Measurements from ENCODE around the gene DCAF17. TPM values are rescaled to one million over a fixed set of nuclear protein-coding genes. Genes with fewer than 3 reads are reported as not detected.

The DCAF17 gene
- total RNA-seq, 1 donor from 2014 or later: 53.8 TPM

DNA sequence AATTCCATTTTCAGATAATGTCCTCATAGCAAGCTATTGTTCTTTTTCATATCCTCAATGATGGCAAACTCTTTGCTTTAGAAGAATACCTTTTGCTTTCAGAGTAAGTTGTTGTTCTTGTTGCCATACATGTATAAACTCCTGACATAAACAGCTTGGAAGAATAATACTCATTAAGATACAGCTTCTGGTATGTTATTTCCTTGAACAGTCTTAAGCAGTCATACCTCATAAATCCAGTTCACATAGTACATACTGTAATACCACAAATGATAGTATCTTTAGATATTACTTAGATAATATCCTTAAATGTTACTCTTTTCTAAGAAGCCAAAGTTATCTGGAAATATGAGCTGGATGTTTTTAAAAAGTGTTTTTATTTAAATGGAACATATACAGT lies 23.4 kb upstream of the DCAF17 start:
- Mint-ChIP-seq H3K4me3 (no peak overlapping the region), H3K27me3 (ENCODE audit: insufficient read depth, low read depth) (no peaks in the 10 kb centered on the region), H3K4me1 (peaks cover 12% of the 10 kb centered on the region), H3K36me3 (no peaks in the 10 kb centered on the region), H3K27ac (no peak overlapping the region), H3K9me3 (no peaks in the 10 kb centered on the region)
- no peak overlapping the region for H2AFZ ChIP-seq (replicated peaks)
- peaks cover 42% of the 10 kb centered on the region for H3K79me2 ChIP-seq (ENCODE audit: low read depth)
- no peak overlapping the region for H3K4me3 ChIP-seq
- H3K9me3 ChIP-seq (ENCODE audit: low read depth): no peaks in the 10 kb centered on the region
- no peak for TF ChIP-seq EZH2phosphoT487 (IDR thresholded peaks at IDR 0.05)
- no peak for TF ChIP-seq EZH2 (IDR thresholded peaks at IDR 0.05)
- TF ChIP-seq, protein P1, sequence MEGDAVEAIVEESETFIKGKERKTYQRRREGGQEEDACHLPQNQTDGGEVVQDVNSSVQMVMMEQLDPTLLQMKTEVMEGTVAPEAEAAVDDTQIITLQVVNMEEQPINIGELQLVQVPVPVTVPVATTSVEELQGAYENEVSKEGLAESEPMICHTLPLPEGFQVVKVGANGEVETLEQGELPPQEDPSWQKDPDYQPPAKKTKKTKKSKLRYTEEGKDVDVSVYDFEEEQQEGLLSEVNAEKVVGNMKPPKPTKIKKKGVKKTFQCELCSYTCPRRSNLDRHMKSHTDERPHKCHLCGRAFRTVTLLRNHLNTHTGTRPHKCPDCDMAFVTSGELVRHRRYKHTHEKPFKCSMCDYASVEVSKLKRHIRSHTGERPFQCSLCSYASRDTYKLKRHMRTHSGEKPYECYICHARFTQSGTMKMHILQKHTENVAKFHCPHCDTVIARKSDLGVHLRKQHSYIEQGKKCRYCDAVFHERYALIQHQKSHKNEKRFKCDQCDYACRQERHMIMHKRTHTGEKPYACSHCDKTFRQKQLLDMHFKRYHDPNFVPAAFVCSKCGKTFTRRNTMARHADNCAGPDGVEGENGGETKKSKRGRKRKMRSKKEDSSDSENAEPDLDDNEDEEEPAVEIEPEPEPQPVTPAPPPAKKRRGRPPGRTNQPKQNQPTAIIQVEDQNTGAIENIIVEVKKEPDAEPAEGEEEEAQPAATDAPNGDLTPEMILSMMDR (IDR thresholded peaks at IDR 0.05): no peak
- H4K20me1 ChIP-seq (ENCODE audit: low read depth): no peaks in the 10 kb centered on the region
- H3K27ac ChIP-seq: no peak overlapping the region
- no peak for DNase-seq (ENCODE audit: low spot score)
- H3K4me2 ChIP-seq: no peak overlapping the region
- H3K4me1 ChIP-seq: peaks cover 18% of the 10 kb centered on the region
- no peak overlapping the region for H3K9ac ChIP-seq
- H3F3A ChIP-seq (ENCODE audit: low read depth): peaks cover 15% of the 10 kb centered on the region
- H3K36me3 ChIP-seq: no peaks in the 10 kb centered on the region
- no peaks in the 10 kb centered on the region for H3K27me3 ChIP-seq

DNA sequence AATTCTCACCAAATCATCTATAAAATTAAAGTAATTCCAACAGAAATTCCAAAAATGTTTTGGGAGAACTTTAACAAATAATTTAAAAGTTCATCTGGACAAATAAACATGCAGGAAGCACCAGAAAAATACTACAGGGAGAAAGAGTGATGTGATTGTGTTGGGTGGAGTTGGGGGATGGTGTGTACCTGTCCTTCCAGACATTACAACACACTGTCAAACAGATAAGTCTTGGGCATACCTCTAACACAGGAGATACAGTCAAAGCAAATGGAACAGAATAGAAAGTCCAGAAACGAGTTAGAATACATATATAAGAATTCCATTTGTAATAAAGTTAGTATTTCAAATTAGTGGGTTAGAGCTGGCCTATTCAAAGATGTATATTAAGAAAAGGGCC lies 22.8 kb upstream of the DCAF17 start:
- H3K9ac ChIP-seq: no peak overlapping the region
- H3K4me1 ChIP-seq: peaks cover 18% of the 10 kb centered on the region
- H3K36me3 ChIP-seq: no peaks in the 10 kb centered on the region
- H3K27me3 ChIP-seq: no peaks in the 10 kb centered on the region
- DNase-seq (ENCODE audit: low spot score): no peak
- Mint-ChIP-seq H3K27me3 (ENCODE audit: insufficient read depth, low read depth) (no peaks in the 10 kb centered on the region), H3K9me3 (no peaks in the 10 kb centered on the region), H3K4me1 (peaks cover 17% of the 10 kb centered on the region), H3K4me3 (no peak overlapping the region), H3K36me3 (no peaks in the 10 kb centered on the region), H3K27ac (no peak overlapping the region)
- no peak overlapping the region for H3K27ac ChIP-seq
- H4K20me1 ChIP-seq (ENCODE audit: low read depth): no peaks in the 10 kb centered on the region
- TF ChIP-seq EZH2phosphoT487 (IDR thresholded peaks at IDR 0.05) (no peak), EZH2 (IDR thresholded peaks at IDR 0.05) (no peak)
- TF ChIP-seq, protein P1 (IDR thresholded peaks at IDR 0.05): no peak
- H3K9me3 ChIP-seq (ENCODE audit: low read depth): no peaks in the 10 kb centered on the region
- H2AFZ ChIP-seq (replicated peaks): no peak overlapping the region
- H3F3A ChIP-seq (ENCODE audit: low read depth): peaks cover 17% of the 10 kb centered on the region
- H3K4me2 ChIP-seq: no peak overlapping the region
- no peak overlapping the region for H3K4me3 ChIP-seq
- peaks cover 42% of the 10 kb centered on the region for H3K79me2 ChIP-seq (ENCODE audit: low read depth)

DNA sequence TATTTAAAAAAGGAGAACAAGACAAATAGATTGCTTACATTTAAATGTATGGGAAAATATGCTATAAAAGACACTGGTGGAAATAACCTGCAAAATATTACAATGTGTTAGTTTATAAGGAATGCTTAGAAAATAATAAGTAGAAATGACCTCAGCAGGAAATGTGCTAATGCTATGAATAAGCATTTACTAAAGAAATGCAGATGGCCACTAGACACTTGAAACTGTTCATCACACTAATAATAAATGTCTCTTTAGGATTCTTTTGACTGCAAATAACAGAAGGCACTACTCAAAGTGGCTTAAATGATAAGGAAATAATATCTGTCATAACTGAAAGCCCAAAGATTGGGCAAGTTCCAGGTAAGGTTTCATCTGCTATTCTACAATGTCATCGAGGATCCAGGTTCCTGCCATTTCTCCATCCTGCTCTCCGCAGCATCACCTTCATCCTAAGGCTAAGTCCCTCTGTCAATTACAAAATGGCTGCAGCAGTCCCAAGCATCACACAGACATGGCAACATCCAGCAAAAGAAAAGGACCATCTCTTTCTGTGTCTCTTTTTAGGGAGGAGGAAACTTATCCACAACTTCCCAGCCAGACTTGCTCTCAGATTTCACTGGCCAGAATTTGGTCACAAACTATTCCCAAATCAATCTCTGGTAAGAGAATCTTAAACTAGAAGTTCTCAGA lies 22.1 kb upstream of the DCAF17 start:
- TF ChIP-seq, protein P1 (IDR thresholded peaks at IDR 0.05): no peak
- TF ChIP-seq EZH2phosphoT487 (IDR thresholded peaks at IDR 0.05): no peak
- no peak for TF ChIP-seq EZH2 (IDR thresholded peaks at IDR 0.05)
- H3K36me3 Mint-ChIP-seq: no peaks in the 10 kb centered on the region
- H3K4me3 Mint-ChIP-seq: no peak overlapping the region
- no peak for DNase-seq (ENCODE audit: low spot score)
- H3K27ac ChIP-seq: no peak overlapping the region
- H3K4me3 ChIP-seq: no peak overlapping the region
- H3K79me2 ChIP-seq (ENCODE audit: low read depth): peaks cover 37% of the 10 kb centered on the region
- H3K9ac ChIP-seq: no peak overlapping the region
- H3K4me2 ChIP-seq: no peak overlapping the region
- H3K27me3 ChIP-seq: no peaks in the 10 kb centered on the region
- H3K27me3 Mint-ChIP-seq (ENCODE audit: insufficient read depth, low read depth): no peaks in the 10 kb centered on the region
- peaks cover 17% of the 10 kb centered on the region for H3F3A ChIP-seq (ENCODE audit: low read depth)
- no peaks in the 10 kb centered on the region for H3K36me3 ChIP-seq
- H3K4me1 ChIP-seq: peaks cover 18% of the 10 kb centered on the region
- no peaks in the 10 kb centered on the region for H4K20me1 ChIP-seq (ENCODE audit: low read depth)
- H3K9me3 ChIP-seq (ENCODE audit: low read depth): no peaks in the 10 kb centered on the region
- H3K27ac Mint-ChIP-seq: no peak overlapping the region
- no peaks in the 10 kb centered on the region for H3K9me3 Mint-ChIP-seq
- no peak overlapping the region for H2AFZ ChIP-seq (replicated peaks)
- H3K4me1 Mint-ChIP-seq: peaks cover 17% of the 10 kb centered on the region
